SU-DHL-6 (cell line): ENCODE data around the gene GPX3.

Experiments used
- CTCF ChIP-seq: fragments of 200-600 bp; sonication (generic); IDR thresholded peaks from one replicate; pipeline ENCODE4 v1.5.1; 2017; ENCODE audit warnings: antibody characterized with exemption, mild to moderate bottlenecking, low read length, moderate library complexity; ENCODE audit not compliant: insufficient read depth, poor library complexity, severe bottlenecking
- EZH2phosphoT487 ChIP-seq: fragments of 200-600 bp; sonication (generic), shearing (Covaris generic); conservative IDR thresholded peaks from 2 replicates; pipeline ENCODE4 v1.6.1; 2018; ENCODE audit warnings: mild to moderate bottlenecking, antibody characterized with exemption, low read length, moderate library complexity, mixed read lengths

DNA sequence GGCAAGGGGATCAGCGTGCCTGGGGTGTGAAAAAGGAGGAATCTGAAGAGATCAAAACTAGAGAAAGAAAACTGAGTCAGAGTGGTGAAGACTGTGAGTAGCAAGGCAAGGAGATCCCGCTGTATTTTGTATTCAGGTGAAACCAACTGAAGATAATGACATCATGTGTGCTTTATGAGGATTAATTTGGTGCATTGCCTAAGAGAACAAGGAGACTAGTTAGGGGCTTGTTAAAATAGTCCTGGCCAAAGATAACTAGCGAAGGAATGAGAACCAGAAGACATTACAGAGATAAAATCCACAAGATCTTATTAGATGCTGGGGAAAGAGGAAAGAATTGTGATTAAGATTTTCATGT, 16.9 kb upstream of the GPX3 start:
- no peak for TF ChIP-seq CTCF
- TF ChIP-seq EZH2phosphoT487, result no peak
